Breast epithelium (tissue), 4 donors: ENCODE measurements around the gene BCAP31. TPM values are rescaled to one million over a fixed set of nuclear protein-coding genes. Genes with fewer than 3 reads are reported as not detected.
"Not testable (repeated sequence)": the region's sequence is repeated elsewhere in the genome, so short reads cannot be mapped to it uniquely, and the experiment has no call there.

Source experiments
- DNase-seq, 2 donors: peaks; one replicate each; pipeline ENCODE4 v3.0.0-alpha.2; 2019; ENCODE audit warnings: low spot score in 2 of 2
- H3K27ac ChIP-seq, 2 donors: fragments of 200-600 bp; sonication (generic) in 1 of 2; one replicate each; pipeline ENCODE4 v1.5.1; 2016 to 2019; ENCODE audit warnings: mild to moderate bottlenecking in 1 of 2
- H3K27me3 ChIP-seq, 2 donors: fragments of 200-600 bp; sonication (generic) in 1 of 2; one replicate each; pipeline versions ENCODE4 v1.5.1 to v1.6.0; 2017 to 2019; ENCODE audit warnings: control low read depth in 1 of 2, mild to moderate bottlenecking in 1 of 2
- H3K36me3 ChIP-seq: fragments of 200-600 bp; one replicate; pipeline ENCODE4 v1.5.1; 2019
- H3K4me1 ChIP-seq, 2 donors: fragments of 200-600 bp; sonication (generic); one replicate each; pipeline ENCODE4 v1.5.1; 2016 to 2019; ENCODE audit warnings: control low read depth in 1 of 2
- H3K4me3 ChIP-seq, 3 donors: fragments of 200-600 bp; sonication (generic); 1 replicate in 2 of 3; 2 replicates in 1 of 3; pipeline ENCODE4 v1.5.1; 2016 to 2019; ENCODE audit warnings: mild to moderate bottlenecking in 3 of 3, moderate library complexity in 2 of 3
- H3K9me3 ChIP-seq, 2 donors: fragments of 200-600 bp; sonication (generic) in 1 of 2; one replicate each; pipeline ENCODE4 v1.5.1; 2016 to 2019; ENCODE audit warnings: control low read depth in 1 of 2
- POLR2A ChIP-seq: fragments of 450-650 bp; IDR thresholded peaks from one replicate; pipeline ENCODE4 v1.6.1; 2016; ENCODE audit warnings: antibody characterized with exemption, mild to moderate bottlenecking, moderate library complexity
- POLR2AphosphoS5 ChIP-seq, 3 donors: sonication (generic); formaldehyde crosslinking; IDR thresholded peaks; one replicate each; pipeline ENCODE4 v1.6.1; 2017; ENCODE audit warnings: antibody characterized with exemption in 3 of 3
- intact Hi-C: fragments of 100-400 bp; cut with DNase I; formaldehyde crosslinking; loops from one replicate; pipeline ENCODE4 v1.15.1; 2023; ENCODE audit warnings: low total_unique reads
- total RNA-seq, 3 donors: library from RNA; depleted of rRNA; stranded (reverse); fragments of >200 nt; gene quantifications; one replicate each; pipeline ENCODE4 v1.1.0, GENCODE V29; 2016
- TF ChIP-seq, protein P1 (sequence below), 3 donors: fragments of 450-650 bp; IDR thresholded peaks; one replicate each; pipeline ENCODE4 v1.5.1; 2016 to 2017; ENCODE audit warnings: antibody characterized with exemption in 3 of 3, mild to moderate bottlenecking in 3 of 3, moderate library complexity in 3 of 3

Gene BCAP31
- total RNA-seq, 3 donors from 2014 or later = 120 to 245 (median 129) TPM

GRCh38 chrX:153734871-153735270 is 10.7 kb upstream of the BCAP31 start:
- no peak for DNase-seq
- Histone ChIP-seq H3K9me3 (peaks cover 5% of the 10 kb centered on the region in 2 donors), H3K27me3 (peaks cover 0 to 22% of the 10 kb centered on the region in 2 donors), H3K36me3 (no peaks in the 10 kb centered on the region), H3K4me1 (no peaks in the 10 kb centered on the region), H3K27ac (no peak overlapping the region), H3K4me3 (no peak overlapping the region)
- TF ChIP-seq, protein P1, sequence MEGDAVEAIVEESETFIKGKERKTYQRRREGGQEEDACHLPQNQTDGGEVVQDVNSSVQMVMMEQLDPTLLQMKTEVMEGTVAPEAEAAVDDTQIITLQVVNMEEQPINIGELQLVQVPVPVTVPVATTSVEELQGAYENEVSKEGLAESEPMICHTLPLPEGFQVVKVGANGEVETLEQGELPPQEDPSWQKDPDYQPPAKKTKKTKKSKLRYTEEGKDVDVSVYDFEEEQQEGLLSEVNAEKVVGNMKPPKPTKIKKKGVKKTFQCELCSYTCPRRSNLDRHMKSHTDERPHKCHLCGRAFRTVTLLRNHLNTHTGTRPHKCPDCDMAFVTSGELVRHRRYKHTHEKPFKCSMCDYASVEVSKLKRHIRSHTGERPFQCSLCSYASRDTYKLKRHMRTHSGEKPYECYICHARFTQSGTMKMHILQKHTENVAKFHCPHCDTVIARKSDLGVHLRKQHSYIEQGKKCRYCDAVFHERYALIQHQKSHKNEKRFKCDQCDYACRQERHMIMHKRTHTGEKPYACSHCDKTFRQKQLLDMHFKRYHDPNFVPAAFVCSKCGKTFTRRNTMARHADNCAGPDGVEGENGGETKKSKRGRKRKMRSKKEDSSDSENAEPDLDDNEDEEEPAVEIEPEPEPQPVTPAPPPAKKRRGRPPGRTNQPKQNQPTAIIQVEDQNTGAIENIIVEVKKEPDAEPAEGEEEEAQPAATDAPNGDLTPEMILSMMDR (IDR thresholded peaks at IDR 0.05) = no peak
- no peak for TF ChIP-seq POLR2A
- TF ChIP-seq POLR2AphosphoS5 (IDR thresholded peaks at IDR 0.05) = no peak
- intact Hi-C loops = no loop called here

- Histone ChIP-seq H3K27me3 (peaks cover 0 to 25% of the 10 kb centered on the region in 2 donors), H3K4me3 (no peak overlapping the region), H3K9me3 (peaks cover 5% of the 10 kb centered on the region in 2 donors), H3K27ac (no peak overlapping the region), H3K4me1 (no peaks in the 10 kb centered on the region), H3K36me3 (no peaks in the 10 kb centered on the region)
- intact Hi-C loops = no loop called here
- TF ChIP-seq, protein P1 (IDR thresholded peaks at IDR 0.05) = no peak
- TF ChIP-seq POLR2AphosphoS5 (IDR thresholded peaks at IDR 0.05) (no peak), POLR2A (no peak)
- no peak for DNase-seq
Measured at GRCh38 chrX:153733651-153734240, 9.6 kb upstream of the BCAP31 start.

DNA sequence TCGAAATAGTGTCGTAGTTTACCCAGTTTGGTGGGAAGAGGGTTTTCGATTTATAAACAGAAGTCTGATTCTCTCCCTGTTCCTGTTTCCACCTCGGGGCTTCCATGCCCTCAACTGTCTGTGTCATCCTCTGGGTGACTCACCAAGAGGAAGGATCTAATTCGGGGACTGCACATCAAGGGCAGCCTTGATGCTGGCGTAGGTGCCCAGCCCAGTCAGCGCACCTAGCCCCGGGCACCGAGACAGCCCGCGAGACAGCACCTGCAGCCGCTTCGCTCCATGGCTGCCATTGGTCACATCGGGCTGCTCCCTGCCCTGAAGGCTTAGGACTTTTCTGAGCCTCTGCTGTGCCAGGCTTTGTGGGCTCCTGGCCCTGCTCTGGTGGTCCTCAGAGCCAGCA is 8.2 kb upstream of the BCAP31 start:
- peaks cover 5% of the 10 kb centered on the region in 2 donors for H3K9me3 ChIP-seq
- intact Hi-C loops = no loop called here
- TF ChIP-seq POLR2A = no peak
- TF ChIP-seq POLR2AphosphoS5 (IDR thresholded peaks at IDR 0.05) = no peak
- TF ChIP-seq, protein P1 (IDR thresholded peaks at IDR 0.05) = no peak
- H3K27me3 ChIP-seq = peaks cover 0 to 23% of the 10 kb centered on the region in 2 donors
- no peaks in the 10 kb centered on the region for H3K4me1 ChIP-seq
- no peak overlapping the region for H3K4me3 ChIP-seq
- peak overlapping the region in 1 of 2 donors; percentile 23 for H3K27ac ChIP-seq
- no peaks in the 10 kb centered on the region for H3K36me3 ChIP-seq
- no peak for DNase-seq

DNA sequence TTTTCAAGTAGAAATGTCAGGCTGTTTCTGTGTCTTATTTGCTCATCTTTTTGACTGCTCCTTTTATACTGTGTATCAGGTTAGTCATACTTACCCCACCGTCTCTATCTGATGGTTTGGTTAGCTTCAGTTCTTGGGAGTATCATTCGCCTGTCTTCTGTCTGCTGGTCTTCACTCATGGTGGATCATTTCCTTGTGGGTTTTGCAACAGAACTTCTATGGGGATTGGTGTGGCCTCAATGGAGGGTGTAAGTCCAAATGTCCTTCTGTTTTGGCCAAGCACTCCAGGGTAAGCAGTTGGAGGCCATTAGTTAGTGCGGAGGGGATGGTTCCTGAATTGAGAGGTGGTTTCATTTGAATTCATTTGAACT is 7.6 kb upstream of the BCAP31 start:
- peaks cover 5% of the 10 kb centered on the region in 2 donors for H3K9me3 ChIP-seq
- no peaks in the 10 kb centered on the region for H3K36me3 ChIP-seq
- intact Hi-C loops = no loop called here
- H3K27me3 ChIP-seq = peaks cover 0 to 24% of the 10 kb centered on the region in 2 donors
- TF ChIP-seq, protein P1 (IDR thresholded peaks at IDR 0.05) = no peak
- no peak for TF ChIP-seq POLR2AphosphoS5 (IDR thresholded peaks at IDR 0.05)
- no peak for TF ChIP-seq POLR2A
- no peak for DNase-seq
- H3K27ac ChIP-seq = peak overlapping the region in 1 of 2 donors; percentile 23
- no peak overlapping the region for H3K4me3 ChIP-seq
- no peaks in the 10 kb centered on the region for H3K4me1 ChIP-seq

- Histone ChIP-seq H3K4me1 (no peaks in the 10 kb centered on the region), H3K27ac (peak overlapping the region in 1 of 2 donors; percentile 23), H3K4me3 (no peak overlapping the region), H3K27me3 (peaks cover 0 to 21% of the 10 kb centered on the region in 2 donors), H3K9me3 (peaks cover 5% of the 10 kb centered on the region in 2 donors), H3K36me3 (no peaks in the 10 kb centered on the region)
- intact Hi-C loops = no loop called here
- no peak for DNase-seq
- no peak for TF ChIP-seq POLR2AphosphoS5 (IDR thresholded peaks at IDR 0.05)
- TF ChIP-seq POLR2A = no peak
- TF ChIP-seq, protein P1 (IDR thresholded peaks at IDR 0.05) = no peak
Measured at GRCh38 chrX:153731117-153731844, 7.1 kb upstream of the BCAP31 start.

DNA sequence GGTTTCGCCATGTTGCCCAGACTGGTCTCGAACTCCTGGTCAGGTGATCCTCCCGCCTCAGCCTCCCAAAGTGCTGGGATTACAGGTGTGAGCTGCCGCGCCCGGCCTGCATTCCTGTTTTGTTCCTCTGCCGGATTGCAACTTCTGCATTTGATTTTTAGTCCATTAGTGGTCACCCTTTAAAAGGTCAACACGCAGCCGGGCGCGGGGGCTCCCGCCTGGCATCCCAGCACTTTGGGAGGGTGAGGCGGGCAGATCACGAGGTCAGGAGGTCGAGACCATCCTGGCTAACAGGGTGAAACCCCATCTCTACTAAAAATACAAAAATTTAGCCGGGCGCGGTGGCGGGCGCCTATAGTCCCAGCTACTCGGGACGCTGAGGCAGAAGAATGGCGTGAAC is 5.9 kb upstream of the BCAP31 start:
- H3K4me3 ChIP-seq, DNase-seq, H3K4me1 ChIP-seq, H3K9me3 ChIP-seq, H3K36me3 ChIP-seq, intact Hi-C loops, H3K27ac ChIP-seq: not testable (repeated sequence)
- H3K27me3 ChIP-seq = peaks cover 0 to 21% of the 10 kb centered on the region in 2 donors
